ENCODE results near the gene SLC12A8.

DNA sequence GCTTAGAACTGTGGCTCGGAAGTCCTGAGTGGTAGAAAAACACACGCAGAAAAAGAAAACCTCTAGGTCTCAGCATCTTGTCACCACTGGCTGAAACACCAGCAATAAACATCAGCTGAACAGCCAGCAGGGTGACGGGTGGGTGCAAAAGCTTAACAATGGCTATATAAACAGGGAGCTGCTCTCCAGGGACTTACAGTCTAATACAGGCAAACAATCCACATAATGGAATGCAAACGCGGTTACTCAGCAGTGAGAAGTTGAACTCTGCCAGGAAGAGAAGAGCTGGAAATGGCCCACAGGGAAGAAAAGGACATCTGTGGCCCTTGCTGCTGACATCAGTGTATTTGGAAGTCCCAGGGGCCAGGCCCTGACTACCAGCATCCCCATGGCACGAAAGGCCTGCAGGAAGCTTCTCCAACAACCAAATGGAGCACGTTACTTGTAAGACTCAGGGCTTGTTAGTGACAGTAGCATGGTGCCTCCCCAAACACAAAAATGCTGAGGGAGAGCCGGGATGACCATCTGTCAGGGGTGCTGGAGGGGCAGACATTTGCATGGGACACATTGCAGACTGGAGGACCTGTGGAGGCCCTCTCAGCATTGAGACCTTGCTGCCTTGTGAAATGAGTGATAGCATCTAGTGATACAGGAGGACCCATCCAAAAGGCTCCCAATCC lies 159.8 kb downstream of the SLC12A8 start:
- TF ChIP-seq POLR2A (IDR thresholded peaks at IDR 0.05; ENCODE audit: low read depth, low read length) (no peak), POLR2AphosphoS5 (IDR thresholded peaks at IDR 0.05; ENCODE audit: low read depth, low read length) (no peak)

All from GM12892 (cell line).